Activated T-cell treated with anti-CD3 and anti-CD28 coated beads, Interleukin-2, amount 50 U/mL, for 48 hours (primary cell): ENCODE data around the gene ALPI.

Experiments used
- DNase-seq, 2 experiments: peaks; one replicate each; pipeline ENCODE4 v3.0.0-alpha.2; 2020

ALPI gene

DNA sequence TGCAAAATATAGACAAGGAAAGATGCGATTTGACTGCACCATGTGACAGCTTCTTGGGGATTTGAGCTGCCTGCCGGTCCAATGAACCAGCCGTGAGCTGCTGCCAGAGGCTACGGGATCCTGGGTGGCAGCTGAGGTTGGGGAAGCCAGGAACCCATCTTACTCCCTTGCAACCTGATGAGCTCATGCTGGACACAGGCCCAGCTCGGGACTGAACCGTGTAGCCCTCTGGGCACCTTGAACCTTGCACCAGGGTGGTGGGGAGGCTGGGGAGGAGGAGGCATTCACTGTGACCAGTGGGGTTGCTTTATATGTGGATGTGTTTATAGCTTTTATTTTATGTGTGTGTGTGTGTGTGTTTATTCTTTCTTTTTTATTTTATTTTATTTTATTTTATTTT is 9.1 kb downstream of the ALPI start:
- DNase-seq, result no peak

DNA sequence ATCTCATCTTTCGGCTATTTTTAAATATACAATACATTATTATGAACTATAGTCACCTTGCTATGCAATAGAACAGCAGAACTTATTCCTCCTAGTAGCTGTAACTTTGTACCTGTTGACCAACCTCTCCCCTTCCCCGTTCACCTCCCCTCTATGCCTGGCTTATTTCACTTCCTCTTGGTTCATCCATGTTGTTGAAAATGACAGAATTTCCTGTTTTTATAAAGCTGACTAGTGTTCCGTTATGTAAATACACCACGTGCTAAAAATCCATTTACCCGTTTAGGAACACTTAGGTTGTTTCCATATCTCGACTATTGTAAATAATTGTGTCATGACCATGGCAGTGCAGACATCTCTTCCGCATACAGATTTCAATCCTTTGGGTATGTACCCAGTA is 10.3 kb downstream of the ALPI start:
- no peak for DNase-seq

DNA sequence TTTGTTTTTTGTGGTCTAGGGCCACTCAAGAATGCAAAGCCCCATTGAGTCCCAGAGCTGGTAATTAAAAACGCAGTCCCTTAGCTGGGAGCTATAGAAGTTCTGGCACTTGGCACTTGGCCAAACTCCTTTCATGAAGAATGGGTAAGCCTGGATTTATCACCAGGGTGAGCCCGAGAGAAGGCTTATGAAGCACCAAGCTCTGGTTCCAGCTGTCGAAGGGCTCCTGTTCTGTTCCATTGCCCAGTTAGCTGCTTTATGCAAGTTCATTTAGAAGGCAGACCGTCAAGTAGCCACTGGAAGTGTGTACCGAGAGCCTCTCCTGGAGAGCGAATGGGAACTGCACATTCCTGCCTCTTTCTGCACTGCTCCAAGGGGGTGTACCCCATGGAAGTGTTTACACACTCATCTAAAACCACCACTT is 17.5 kb downstream of the ALPI start:
- no peak for DNase-seq

DNA sequence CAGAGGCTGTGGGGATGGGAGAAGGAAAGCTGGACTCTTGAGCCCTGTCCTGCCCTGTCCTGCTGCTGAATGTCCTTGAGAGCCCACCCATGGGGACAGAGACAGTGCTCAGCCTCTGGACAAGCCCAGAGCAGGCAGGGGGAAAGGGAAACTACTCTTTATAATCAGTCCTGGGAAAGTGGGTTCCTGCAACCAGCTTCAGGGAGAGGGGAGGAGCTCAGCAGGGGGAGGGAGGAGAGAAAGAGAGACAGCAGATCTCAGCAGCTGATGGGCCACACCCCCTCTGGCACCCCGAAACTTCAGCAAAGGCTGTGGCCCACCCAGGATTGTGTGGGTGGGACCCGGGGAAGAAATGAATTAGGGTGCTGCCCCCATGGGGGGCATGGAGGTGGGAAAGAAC is 20.1 kb downstream of the ALPI start:
- no peak for DNase-seq

DNA sequence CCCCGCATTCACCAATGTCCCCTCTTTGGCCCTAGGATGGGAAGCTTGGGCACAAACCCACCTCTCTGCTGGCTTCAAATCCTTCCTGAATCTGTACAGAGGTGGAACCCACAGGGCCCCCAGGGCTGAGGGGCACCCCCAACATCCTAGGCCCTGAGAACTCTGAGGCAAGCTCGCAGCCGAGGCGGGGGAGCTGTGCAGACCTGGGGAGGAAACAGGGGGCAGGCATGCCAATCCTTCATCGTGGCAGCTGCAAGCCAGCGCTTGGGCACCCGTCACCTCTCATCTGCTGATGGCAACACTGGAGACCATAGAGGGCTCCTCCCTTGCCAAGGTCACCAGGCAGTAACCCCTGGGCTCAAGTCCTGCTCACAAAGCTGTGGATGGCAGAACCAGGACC is 20.8 kb downstream of the ALPI start:
- no peak for DNase-seq

DNA sequence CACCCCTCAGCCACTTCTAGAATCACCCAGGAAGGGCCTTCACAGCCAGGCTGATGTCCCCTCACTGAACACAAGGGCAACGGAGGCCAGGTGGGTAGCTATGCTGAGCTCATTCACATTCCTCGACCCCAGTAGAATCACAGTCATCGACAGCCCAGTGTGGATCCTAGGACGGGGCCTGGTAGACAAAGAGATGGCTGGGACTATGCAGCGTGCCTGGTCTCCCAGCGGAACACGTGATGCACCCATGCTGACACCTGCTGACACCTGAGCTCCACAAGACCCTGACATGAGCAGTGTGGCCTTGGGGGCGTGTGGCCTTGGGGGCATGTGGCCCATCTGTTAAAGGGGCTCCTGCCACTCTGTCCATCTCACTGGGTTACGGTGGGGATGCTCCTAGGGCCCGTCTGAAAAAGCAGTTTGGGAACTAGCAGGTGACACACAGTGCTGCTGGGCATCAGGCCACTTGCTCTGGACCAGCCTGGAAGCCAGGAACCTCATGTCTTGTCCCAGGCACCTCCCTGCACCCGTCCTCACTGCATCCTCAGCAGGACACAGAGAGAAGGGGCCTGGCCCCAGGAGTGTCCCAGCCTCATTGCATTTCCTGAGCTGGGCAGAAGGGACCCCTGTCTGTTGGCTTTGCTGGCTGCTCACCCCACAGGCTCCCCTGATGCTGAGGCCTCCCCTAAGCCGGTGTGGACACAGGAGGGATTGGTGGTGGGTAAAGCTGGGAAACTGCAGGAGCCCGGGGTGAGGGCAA is 22.0 kb downstream of the ALPI start:
- DNase-seq, result no peak

DNA sequence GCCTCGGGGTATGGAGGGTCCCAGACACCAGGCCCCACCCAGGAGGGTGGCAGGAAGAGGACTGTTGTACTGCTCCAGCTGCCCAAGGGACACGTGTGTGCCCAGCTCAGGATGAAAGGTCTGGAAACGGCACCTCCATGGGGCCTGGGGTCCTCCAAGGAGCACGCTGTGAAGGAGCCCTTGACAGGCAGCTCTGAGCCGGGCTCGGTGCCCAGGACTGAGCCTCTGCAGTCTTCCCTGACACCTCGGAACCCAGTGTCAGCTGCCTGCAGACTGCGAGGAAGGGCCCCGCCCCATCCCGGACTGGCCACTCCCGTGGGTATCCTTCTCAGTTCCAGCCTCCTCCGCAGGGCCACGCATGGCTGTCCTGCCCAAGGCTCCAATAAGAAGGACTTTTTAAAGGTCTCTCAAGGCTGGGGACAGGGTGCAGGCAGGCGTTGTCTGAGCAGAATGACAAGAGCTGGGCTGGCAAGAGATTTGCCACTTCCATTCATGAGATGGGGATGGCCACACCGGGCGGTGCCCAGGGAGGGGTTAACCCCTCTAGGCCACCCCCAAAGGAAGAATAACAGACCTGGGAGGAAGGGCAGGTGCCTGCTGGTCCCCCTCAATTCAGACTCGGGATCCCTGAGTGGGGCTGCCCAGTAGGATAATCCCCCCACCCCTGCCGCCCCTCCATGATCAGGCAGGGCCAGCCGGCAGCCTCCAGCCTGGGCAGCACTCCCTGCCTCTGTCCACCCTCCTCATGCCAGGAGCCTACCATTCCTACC is 22.8 kb downstream of the ALPI start:
- no peak for DNase-seq

DNA sequence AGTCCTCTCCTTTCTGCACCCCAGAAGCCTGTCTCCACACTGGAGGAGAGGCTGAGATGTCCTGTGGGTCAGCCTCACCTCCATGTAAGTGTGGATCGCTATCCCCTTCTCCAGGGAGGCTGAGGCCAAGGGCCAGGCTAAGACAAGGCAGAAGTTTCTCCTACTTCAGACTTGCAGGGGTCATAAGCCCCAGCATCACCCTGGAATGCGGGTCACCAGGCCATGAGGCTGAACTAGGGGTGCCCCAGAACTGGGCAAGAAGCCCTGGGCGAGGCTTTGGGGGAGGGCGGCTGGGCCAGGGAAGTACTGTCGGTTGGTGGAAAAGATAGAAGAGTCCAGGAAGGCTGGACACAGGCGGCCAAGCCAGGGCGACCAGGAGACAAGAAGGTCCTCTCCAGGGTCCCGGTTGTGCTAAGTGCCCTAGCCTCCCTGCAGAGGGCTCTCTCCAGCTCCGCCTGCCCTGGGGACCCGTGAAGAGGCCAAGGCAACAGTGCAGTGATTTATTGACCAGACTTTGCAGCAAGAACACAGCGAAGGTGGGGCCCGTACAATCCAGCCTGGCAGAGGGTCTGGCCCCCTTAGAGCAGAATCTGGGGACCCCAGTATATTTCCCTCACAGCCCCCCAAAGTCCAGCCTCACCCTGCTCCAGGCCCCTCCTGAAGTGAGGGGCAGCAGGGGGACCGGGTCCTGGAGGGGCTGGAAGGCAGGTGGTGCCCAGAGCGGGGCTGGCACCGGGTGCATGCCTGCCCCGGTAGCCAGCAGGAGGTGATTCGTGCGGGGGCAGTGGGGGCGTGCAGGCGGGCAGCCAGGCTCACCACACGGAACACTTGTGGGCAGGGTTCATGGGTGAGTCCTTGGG is 23.6 kb downstream of the ALPI start:
- DNase-seq, result no peak

DNA sequence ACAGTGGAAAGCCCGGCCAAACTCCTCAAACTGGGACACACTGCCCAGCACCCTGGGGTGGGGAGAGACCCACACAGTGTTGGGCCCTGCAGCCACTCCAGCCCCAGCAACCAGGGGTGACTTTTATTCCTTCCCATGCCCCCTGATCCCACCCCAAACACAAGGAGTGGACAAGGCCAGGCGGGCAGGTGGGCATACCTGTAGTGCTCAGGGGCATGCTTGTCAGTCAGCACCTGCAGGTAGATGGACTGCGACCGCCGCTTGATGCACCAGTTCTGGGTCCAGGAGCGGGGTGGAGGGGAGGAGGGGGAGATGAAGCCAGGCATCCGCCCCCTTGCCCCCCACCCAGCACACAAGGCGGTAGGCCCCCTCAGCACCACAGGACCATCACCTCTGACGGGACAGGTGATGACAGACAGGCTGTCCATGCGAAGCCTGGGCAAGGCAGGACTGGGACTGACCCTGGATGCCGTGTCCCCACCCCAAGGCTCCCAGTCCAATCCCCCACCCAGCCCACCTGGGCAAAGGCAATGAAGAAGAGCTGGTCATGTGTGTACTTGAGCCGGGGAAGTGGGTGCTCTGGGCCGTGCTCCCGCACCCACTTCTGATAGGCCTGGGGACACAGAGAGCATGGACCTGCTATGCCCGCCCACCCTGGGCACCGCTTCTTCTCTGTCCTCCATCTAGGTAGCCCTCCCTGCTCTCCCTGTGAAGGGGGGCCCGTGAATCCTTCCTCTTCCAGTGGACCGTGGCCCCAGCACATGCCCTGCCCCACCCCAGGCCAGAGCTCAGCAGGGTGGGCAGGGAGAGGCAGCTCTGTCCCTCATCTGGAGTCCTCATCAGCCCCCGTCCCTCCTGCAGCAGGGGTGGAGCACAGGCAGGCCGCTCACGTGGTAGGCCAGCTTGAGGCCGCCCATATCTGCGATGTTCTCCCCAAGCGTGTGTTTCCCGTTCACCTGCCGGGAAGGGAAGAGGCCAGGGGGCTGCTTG is 24.5 kb downstream of the ALPI start:
- no peak for DNase-seq

DNA sequence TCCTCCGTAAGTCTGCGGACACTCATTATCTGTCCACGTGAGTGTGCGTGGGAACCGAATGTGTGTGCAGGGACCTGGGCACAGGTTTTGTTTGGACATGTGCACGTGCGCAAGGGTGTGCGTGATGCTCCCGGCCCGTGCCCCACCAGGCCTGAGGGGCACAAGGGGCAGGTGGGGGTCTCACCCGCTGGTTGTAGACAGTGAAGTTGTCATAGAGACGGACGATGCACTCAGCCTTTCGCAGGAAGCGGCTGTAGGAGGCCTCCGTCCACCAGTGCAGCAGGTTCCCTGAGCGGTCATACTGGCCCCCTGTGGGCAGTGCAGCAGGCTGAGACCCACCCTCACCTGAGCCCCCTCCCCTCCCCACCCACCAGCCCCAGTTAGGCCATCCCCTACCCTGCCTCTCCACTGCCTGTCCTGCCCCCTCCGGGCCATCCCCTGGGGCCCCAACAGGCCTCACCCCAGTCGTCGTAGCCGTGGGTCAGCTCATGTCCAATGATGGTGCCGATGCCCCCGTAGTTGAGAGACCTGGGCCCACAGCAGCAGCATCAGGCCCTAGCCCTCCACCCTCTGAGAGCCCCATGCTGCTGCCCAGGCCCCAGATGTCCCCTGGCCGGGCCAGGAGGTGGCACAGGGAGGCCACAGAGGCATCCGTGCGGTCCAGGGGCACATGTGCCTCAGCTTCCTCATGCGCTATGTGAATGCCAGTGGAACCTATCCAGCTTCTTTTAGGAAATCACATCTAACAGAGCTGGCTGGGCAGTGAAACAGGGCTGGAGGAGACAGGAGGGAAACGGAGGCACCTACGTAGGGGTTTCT is 25.6 kb downstream of the ALPI start:
- no peak for DNase-seq

DNA sequence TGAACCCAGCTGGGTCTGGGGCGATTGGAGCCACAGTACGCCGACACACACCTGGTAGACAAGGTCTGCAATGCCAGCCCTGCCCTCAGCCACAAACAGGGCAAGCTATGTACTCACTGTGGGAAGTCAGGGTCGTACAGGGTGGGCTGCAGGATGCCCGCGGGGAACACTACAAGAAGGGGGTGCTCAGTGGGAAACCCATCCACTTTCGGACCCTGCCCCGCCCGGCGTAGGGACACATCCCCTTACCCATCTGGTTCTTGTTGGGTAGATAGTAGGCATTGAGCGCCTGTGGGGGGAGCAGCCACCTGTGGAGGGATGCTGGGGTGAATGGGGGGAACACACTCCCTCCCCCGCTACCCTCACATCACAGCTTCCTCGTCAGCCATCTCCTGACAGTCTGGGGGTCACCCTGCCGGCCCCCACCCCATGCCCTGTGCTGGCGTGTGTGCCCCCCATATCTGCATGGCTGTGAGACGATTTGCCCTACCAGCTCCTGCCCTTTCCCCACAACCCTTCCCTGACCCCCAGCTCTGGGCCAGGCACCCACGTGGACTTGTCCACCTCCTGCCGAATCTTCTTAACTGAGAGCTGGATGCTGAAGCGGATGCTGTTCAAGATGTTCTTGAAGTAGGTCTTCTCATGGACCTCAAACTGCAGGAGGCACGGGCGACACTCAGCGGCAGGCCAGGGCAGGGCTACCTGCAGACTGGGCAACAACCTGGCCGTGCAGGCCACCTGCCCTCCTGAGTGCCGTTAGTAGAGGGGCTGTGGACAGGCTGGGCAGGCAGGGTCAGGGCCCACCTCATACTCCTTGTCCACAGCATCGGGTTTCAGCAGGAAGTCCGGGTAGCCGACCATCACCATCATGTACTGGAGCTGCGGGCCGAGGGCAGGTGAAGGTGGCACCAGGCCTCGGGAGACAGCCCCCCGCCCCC is 26.6 kb downstream of the ALPI start:
- no peak for DNase-seq

DNA sequence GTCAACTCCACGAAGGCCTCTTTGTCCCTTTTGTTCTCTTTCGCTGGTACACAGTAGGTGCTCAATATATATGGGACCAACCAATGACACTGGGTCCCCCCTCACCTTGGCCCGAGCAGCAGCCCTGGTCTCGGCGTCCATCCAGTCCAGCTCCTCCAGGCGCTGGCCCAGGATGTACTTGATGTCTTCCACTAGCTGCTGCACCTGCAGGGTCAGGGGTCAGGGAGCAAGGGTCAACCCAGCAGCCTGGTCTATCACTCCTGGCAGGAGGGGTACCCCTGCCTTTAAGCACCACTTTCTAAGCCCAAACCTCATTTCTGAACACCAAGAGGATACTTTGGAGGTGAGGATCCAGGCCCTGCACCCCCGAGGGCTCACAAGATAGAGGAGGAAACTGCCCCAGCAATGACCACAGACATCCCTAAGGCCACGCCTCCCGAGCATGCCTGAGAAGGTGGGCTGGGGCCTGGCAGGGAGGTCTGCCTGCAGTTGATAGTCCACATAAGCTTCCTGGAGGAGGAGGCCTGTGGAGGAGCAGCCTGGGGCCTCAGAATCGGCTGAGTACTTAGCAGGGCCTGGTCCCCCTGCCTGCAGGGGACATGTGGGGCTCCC is 27.5 kb downstream of the ALPI start:
- DNase-seq, result no peak

DNA sequence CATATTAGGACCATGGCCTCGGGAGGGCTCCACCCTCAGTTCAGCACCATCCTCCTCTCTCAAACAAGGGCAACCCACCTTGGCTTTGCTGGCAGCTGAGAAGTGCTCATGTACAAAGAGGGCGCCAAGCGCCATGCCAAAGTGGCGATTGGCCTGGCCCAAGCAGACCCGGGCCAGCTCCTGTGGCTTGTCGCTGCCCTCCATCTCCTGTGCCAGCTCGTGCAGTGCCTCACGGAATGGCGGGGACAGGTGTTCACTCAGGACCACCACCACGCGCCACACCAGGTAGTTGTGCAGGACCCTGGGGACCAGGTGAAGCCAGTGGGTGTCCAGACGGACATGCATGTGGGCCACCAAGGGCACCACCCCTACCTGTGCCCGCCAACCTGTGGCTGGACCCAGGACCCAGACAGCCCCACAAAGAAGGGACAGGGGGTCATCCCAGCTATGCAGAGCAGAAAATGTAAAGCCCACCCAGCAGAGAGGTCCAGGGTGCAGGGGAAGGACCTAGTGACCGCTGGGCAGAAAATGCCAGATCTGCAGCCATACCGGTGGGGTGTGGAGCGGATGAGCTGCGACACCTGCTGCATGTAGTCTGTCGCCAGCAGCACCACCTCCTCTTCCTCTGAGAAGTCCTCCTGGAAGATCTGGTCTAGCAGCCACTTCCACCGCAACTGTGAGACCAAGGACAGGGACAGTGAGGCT is 28.1 kb downstream of the ALPI start:
- peak in 1 of 2 experiments; percentile 12 for DNase-seq

DNA sequence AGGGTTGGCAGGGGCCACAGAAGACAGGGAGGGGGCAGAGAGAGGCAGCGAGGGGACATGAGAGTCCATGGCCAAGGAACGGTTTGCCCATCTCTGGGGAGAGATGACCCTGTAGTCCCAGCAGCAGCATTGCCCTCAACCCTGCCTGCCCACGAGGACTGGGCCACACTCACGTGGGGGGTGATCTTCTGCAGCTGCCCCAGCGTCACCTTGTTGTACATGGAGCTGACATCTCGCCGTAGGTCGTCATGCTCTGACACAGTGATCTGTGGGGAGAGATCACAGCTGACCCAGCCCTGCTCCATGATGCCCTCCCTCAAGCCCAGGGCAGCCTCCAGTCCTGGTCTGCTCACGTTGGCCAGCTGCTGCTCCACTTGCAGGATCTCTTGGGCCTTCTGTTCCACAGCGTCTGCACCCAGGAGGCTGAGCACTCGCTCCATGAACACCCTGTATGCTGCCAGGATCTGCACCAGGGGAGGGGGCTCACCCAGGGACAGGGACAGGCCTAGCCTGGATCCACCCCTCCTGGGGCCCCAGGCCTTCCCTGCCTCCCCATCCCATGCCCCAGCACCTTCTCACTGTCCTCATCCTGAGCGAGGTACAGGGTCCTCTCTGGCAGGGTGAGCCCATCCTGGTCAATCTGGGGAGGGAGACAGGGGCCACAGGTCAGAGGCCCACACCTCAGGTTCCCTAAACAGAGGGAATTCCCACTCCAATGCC is 28.8 kb downstream of the ALPI start:
- DNase-seq, result peak in 1 of 2 experiments; percentile 15

DNA sequence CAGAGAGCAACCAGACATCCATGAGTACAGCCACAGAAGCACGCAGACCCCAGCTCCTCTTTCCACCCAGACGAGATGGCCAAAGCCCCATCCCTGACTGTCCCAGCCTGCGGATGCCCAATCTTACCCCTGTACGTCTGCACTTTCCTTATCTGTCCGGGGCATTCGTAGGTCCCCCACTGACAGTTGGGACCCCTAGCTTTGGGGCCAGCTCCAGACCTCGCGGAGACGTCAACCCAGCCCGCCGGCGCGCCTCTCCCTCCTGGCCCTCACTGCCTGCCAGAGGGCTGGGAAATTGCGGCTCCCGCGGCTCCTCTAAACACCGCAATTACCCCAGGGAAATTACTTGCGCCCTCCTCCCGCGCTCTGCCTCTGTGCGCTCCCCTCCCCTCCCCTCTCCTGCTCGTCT is 29.4 kb downstream of the ALPI start:
- DNase-seq, result no peak

DNA sequence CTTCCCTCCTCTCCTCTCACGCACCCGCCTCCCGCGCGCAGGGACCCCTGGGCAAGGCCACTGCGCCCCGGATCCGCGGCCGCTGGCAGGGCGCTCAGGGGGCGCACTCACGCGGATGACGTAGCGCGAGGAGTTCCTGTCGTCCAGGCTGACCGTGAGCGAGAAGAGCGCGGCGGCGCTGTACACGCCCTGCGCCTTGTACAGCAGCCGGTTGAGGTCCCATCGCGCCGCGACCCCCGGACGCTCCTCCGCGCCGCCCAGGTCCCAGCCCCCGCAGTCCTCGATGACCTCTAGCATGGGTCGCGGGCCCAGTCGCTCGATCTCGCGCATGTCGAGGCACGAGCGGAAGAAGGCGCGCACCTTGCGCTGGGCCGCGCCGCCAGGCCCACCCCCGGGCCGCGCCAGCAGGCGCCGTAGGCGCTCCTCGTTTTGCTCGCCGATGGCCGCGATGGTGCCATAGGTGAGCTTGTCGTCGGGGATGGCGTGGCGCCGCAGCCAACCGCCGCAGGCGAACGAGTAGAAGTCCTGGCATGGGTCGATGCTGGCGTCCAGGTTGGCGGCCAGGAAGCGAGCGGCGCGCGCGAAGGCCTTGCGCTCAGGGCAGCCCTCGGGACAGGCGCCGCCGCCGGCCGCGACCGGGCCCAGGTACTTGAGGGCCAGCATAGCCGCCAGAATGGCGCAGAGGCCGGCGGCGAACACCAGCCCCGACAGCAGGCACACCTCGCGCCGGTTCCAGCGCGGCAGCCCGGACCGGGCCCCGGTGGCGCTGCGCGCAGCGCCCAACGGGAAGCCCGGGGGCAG is 30.0 kb downstream of the ALPI start:
- no peak for DNase-seq
